ENCODE results near the gene ERGIC1.

ERGIC1 gene

DNA sequence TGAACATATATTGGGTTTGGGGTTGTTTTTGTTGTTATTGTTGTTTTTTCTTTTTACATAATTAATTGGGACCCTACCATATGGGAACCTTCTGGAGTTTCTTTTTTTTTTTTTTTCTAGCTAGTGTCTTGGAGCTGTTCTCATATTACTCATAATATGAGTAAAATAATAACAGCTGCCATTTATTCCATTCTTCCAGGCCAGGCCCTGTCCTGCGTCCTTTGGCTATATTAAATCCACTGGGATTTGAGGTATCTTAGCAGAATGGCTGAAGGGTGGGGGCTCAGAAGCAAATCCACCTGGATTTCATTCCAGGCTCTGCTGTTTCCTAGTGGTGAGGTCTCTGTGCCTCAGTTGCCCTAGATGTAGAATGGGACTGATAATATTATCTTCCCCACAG is 77.9 kb downstream of the ERGIC1 start:
- Histone ChIP-seq H3K9me2 (replicated peaks; ENCODE audit: insufficient read depth, low read length) (no peaks in the 10 kb centered on the region), H4K20me1 (ENCODE audit: insufficient read depth, low read length) (no peaks in the 10 kb centered on the region), H3K4me2 (ENCODE audit: low read depth, low read length) (no peak overlapping the region), H3K9ac (ENCODE audit: low read length) (no peak overlapping the region), H2AFZ (ENCODE audit: low read length) (no peak overlapping the region), H3K4me3 (ENCODE audit: low read length) (no peak overlapping the region), H3K27me3 (replicated peaks; ENCODE audit: insufficient read depth, low read length) (no peaks in the 10 kb centered on the region), H3K4me1 (ENCODE audit: low read length) (no peaks in the 10 kb centered on the region), H3K79me2 (ENCODE audit: low read length) (peaks cover 18% of the 10 kb centered on the region; the same call in 1 of the 2 replicates), H3K9me3 (replicated peaks; ENCODE audit: insufficient read depth, low read length) (no peaks in the 10 kb centered on the region), H3K36me3 (replicated peaks; ENCODE audit: insufficient read depth, low read length) (peaks cover 4% of the 10 kb centered on the region; the same call in 1 of the 2 replicates), H3K27ac (ENCODE audit: low read length) (no peak overlapping the region), H3F3A (ENCODE audit: insufficient read depth, low read length) (no peaks in the 10 kb centered on the region)
- no peak for TF ChIP-seq EZH2phosphoT487 (IDR thresholded peaks at IDR 0.05; ENCODE audit: low read length)
- TF ChIP-seq EZH2 (optimal IDR thresholded peaks at IDR 0.05; ENCODE audit: low read depth, low read length): no peak
- TF ChIP-seq, protein P1, sequence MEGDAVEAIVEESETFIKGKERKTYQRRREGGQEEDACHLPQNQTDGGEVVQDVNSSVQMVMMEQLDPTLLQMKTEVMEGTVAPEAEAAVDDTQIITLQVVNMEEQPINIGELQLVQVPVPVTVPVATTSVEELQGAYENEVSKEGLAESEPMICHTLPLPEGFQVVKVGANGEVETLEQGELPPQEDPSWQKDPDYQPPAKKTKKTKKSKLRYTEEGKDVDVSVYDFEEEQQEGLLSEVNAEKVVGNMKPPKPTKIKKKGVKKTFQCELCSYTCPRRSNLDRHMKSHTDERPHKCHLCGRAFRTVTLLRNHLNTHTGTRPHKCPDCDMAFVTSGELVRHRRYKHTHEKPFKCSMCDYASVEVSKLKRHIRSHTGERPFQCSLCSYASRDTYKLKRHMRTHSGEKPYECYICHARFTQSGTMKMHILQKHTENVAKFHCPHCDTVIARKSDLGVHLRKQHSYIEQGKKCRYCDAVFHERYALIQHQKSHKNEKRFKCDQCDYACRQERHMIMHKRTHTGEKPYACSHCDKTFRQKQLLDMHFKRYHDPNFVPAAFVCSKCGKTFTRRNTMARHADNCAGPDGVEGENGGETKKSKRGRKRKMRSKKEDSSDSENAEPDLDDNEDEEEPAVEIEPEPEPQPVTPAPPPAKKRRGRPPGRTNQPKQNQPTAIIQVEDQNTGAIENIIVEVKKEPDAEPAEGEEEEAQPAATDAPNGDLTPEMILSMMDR (IDR thresholded peaks at IDR 0.05; ENCODE audit: low read length): no peak
- no peak for DNase-seq

DNA sequence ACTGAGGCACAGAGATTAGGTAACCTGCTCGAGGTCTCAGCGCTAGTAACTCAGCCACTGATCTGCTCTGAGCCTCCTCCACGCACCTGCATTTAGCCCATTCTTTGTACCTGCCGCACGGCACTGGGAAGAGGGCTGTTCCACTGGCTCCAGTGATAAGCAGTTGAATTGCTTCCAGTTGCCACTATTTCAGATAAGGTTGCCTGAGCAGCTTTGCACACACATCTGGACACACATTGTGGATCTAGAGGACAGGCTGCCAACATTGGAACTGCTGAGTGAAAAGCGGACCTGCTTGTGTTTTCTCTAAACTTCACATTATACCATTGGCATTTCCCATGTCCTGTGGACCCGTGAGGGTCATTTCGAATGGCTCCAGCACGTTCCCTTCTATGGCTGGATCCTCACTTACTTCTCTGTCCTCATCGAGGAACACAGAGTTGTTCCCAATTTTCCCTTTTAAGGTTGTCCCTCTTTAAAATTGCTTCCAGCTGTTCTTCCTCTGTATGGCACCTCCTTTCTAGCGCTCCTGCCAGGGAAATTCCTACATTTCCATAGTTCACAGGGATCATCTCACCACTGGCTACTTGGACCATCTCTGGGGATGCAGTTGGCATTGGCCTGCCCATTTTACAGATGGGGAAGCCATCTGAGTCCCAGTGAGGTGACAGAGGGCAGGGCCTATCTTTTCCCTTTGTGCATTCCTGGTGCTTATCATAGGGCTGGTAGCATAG is 79.2 kb downstream of the ERGIC1 start:
- H2AFZ ChIP-seq (ENCODE audit: low read length): no peak overlapping the region
- H3K79me2 ChIP-seq (ENCODE audit: low read length): peaks cover 18% of the 10 kb centered on the region; the same call in 1 of the 2 replicates
- H3K27me3 ChIP-seq (replicated peaks; ENCODE audit: insufficient read depth, low read length): no peaks in the 10 kb centered on the region
- H3K9me3 ChIP-seq (replicated peaks; ENCODE audit: insufficient read depth, low read length): no peaks in the 10 kb centered on the region
- DNase-seq: no peak
- TF ChIP-seq EZH2 (optimal IDR thresholded peaks at IDR 0.05; ENCODE audit: low read depth, low read length): no peak
- TF ChIP-seq EZH2phosphoT487 (IDR thresholded peaks at IDR 0.05; ENCODE audit: low read length): no peak
- TF ChIP-seq, protein P1 (IDR thresholded peaks at IDR 0.05; ENCODE audit: low read length): no peak
- peaks cover 10% of the 10 kb centered on the region; the same call in 1 of the 2 replicates for H3K36me3 ChIP-seq (replicated peaks; ENCODE audit: insufficient read depth, low read length)
- no peak overlapping the region for H3K4me2 ChIP-seq (ENCODE audit: low read depth, low read length)
- no peaks in the 10 kb centered on the region for H4K20me1 ChIP-seq (ENCODE audit: insufficient read depth, low read length)
- no peaks in the 10 kb centered on the region for H3K9me2 ChIP-seq (replicated peaks; ENCODE audit: insufficient read depth, low read length)
- H3K4me3 ChIP-seq (ENCODE audit: low read length): no peak overlapping the region
- H3K9ac ChIP-seq (ENCODE audit: low read length): no peak overlapping the region
- no peaks in the 10 kb centered on the region for H3K4me1 ChIP-seq (ENCODE audit: low read length)
- no peaks in the 10 kb centered on the region for H3F3A ChIP-seq (ENCODE audit: insufficient read depth, low read length)
- no peak overlapping the region for H3K27ac ChIP-seq (ENCODE audit: low read length)

GRCh38 chr5:172915514-172915913 is 81.5 kb downstream of the ERGIC1 start:
- no peak for TF ChIP-seq EZH2 (optimal IDR thresholded peaks at IDR 0.05; ENCODE audit: low read depth, low read length)
- no peak for TF ChIP-seq EZH2phosphoT487 (IDR thresholded peaks at IDR 0.05; ENCODE audit: low read length)
- TF ChIP-seq, protein P1 (IDR thresholded peaks at IDR 0.05; ENCODE audit: low read length): no peak
- no peaks in the 10 kb centered on the region for H4K20me1 ChIP-seq (ENCODE audit: insufficient read depth, low read length)
- no peak for DNase-seq
- no peaks in the 10 kb centered on the region for H3K27me3 ChIP-seq (replicated peaks; ENCODE audit: insufficient read depth, low read length)
- H3K9me2 ChIP-seq (replicated peaks; ENCODE audit: insufficient read depth, low read length): no peaks in the 10 kb centered on the region
- no peak overlapping the region for H3K4me3 ChIP-seq (ENCODE audit: low read length)
- no peak overlapping the region for H3K9ac ChIP-seq (ENCODE audit: low read length)
- H3K79me2 ChIP-seq (ENCODE audit: low read length): peaks cover 12% of the 10 kb centered on the region; the same call in 1 of the 2 replicates
- no peak overlapping the region for H2AFZ ChIP-seq (ENCODE audit: low read length)
- H3K4me1 ChIP-seq (ENCODE audit: low read length): no peaks in the 10 kb centered on the region
- H3K36me3 ChIP-seq (replicated peaks; ENCODE audit: insufficient read depth, low read length): peaks cover 10% of the 10 kb centered on the region; the same call in 1 of the 2 replicates
- H3K27ac ChIP-seq (ENCODE audit: low read length): no peak overlapping the region
- no peaks in the 10 kb centered on the region for H3F3A ChIP-seq (ENCODE audit: insufficient read depth, low read length)
- H3K9me3 ChIP-seq (replicated peaks; ENCODE audit: insufficient read depth, low read length): no peaks in the 10 kb centered on the region
- H3K4me2 ChIP-seq (ENCODE audit: low read depth, low read length): no peak overlapping the region
